CD14-positive monocyte (primary cell): ENCODE results near the gene CSNK1D. TPM values are rescaled to one million over a fixed set of nuclear protein-coding genes. Genes with fewer than 3 reads are reported as not detected.
A peak's percentile ranks its signal among the peaks of the same experiment; 100 is the strongest.

Source experiments
- DNase-seq, 3 donors: peaks; one replicate each; pipeline ENCODE4 v3.0.0-alpha.2; 2011 to 2022
- H2AFZ ChIP-seq: 2 replicates; pipeline ENCODE4 v1.6.0; 2012; ENCODE audit warnings: mild to moderate bottlenecking, low read depth, low read length, inconsistent platforms; ENCODE audit not compliant: insufficient read depth, poor library complexity, severe bottlenecking
- H3K27ac ChIP-seq, 2 donors: 1 replicate in 1 of 2; 2 replicates in 1 of 2; pipeline ENCODE4 v1.5.1; 2012 to 2013; ENCODE audit warnings: low read length in 2 of 2, control low read depth in 1 of 2, inconsistent platforms in 1 of 2, low read depth in 1 of 2, mild to moderate bottlenecking in 1 of 2
- H3K27me3 ChIP-seq, 2 donors: one replicate each; pipeline versions ENCODE4 v1.6.0 to v1.6.1; 2011 to 2013; ENCODE audit warnings: low read length in 2 of 2; ENCODE audit not compliant: control insufficient read depth in 2 of 2, insufficient read depth in 2 of 2
- H3K36me3 ChIP-seq, 2 donors: replicated peaks in 1 of 2; 1 replicate in 1 of 2; 2 replicates in 1 of 2; pipeline versions ENCODE4 v1.5.1 to v1.6.1; 2012 to 2013; ENCODE audit warnings: low read length in 2 of 2, control low read depth in 1 of 2, inconsistent platforms in 1 of 2, mild to moderate bottlenecking in 1 of 2; ENCODE audit not compliant: insufficient read depth in 2 of 2, control insufficient read depth in 1 of 2
- H3K4me1 ChIP-seq, 2 donors: 1 replicate in 1 of 2; 2 replicates in 1 of 2; pipeline versions ENCODE4 v1.5.1 to v1.6.1; 2012 to 2013; ENCODE audit warnings: low read length in 2 of 2, control low read depth in 1 of 2, inconsistent platforms in 1 of 2, mild to moderate bottlenecking in 1 of 2, moderate library complexity in 1 of 2; ENCODE audit not compliant: insufficient read depth in 2 of 2, control insufficient read depth in 1 of 2
- H3K4me2 ChIP-seq: replicated peaks from 2 replicates; pipeline ENCODE3; 2012; ENCODE audit warnings: low read length, moderate library complexity, mild to moderate bottlenecking; ENCODE audit not compliant: poor library complexity, severe bottlenecking; ENCODE audit errors: extremely low read depth
- H3K4me3 ChIP-seq, 3 experiments: fragments of 200-600 bp in 1 of 3; sonication (generic) in 1 of 3; replicated peaks in 1 of 3; 1 replicate in 2 of 3; 2 replicates in 1 of 3; pipeline ENCODE4 v1.5.1; 2011 to 2013; ENCODE audit warnings: low read length in 3 of 3, mild to moderate bottlenecking in 3 of 3, control low read depth in 2 of 3, low read depth in 2 of 3, inconsistent platforms in 1 of 3, moderate library complexity in 1 of 3
- H3K79me2 ChIP-seq: 2 replicates; pipeline ENCODE4 v1.6.0; 2012; ENCODE audit warnings: mild to moderate bottlenecking, control low read depth, inconsistent platforms, low read length, moderate library complexity; ENCODE audit not compliant: insufficient read depth
- H3K9ac ChIP-seq: 2 replicates; pipeline ENCODE4 v1.6.0; 2017; ENCODE audit warnings: low read length, mild to moderate bottlenecking; ENCODE audit not compliant: insufficient read depth, poor library complexity, severe bottlenecking
- H3K9me3 ChIP-seq, 2 donors: replicated peaks in 1 of 2; 1 replicate in 1 of 2; 2 replicates in 1 of 2; pipeline versions ENCODE4 v1.5.1 to v1.6.1; 2012 to 2013; ENCODE audit warnings: low read length in 2 of 2, control low read depth in 1 of 2; ENCODE audit not compliant: control insufficient read depth in 1 of 2, insufficient read depth in 1 of 2
- H4K20me1 ChIP-seq: 2 replicates; pipeline ENCODE4 v1.6.0; 2012; ENCODE audit warnings: mild to moderate bottlenecking, low read length, control low read depth, moderate library complexity; ENCODE audit not compliant: insufficient read depth
- H3K27ac Mint-ChIP-seq, 7 donors: one replicate each; pipeline ENCODE4 v1.8.0; 2020; ENCODE audit warnings: mild to moderate bottlenecking in 7 of 7, mixed read lengths in 7 of 7, moderate library complexity in 6 of 7, inconsistent platforms in 2 of 7
- H3K27me3 Mint-ChIP-seq, 3 donors: one replicate each; pipeline ENCODE4 v1.8.0; 2021 to 2022; ENCODE audit warnings: low read depth in 3 of 3, mild to moderate bottlenecking in 3 of 3, mixed read lengths in 3 of 3, moderate library complexity in 3 of 3, inconsistent platforms in 1 of 3
- H3K36me3 Mint-ChIP-seq, 2 donors: one replicate each; pipeline ENCODE4 v1.8.0; 2020; ENCODE audit warnings: mixed read lengths in 2 of 2, inconsistent platforms in 1 of 2, mild to moderate bottlenecking in 1 of 2
- H3K4me1 Mint-ChIP-seq: one replicate; pipeline ENCODE4 v1.8.0; 2020; ENCODE audit warnings: mild to moderate bottlenecking, mixed read lengths
- H3K4me3 Mint-ChIP-seq, 2 donors: one replicate each; pipeline ENCODE4 v1.8.0; 2020; ENCODE audit warnings: mild to moderate bottlenecking in 2 of 2, mixed read lengths in 2 of 2, moderate library complexity in 1 of 2
- H3K9me3 Mint-ChIP-seq, 7 donors: one replicate each; pipeline ENCODE4 v1.8.0; 2020 to 2022; ENCODE audit warnings: mixed read lengths in 7 of 7, mild to moderate bottlenecking in 6 of 7, moderate library complexity in 6 of 7, inconsistent platforms in 2 of 7
- CTCF ChIP-seq: fragments of 200-600 bp; IDR thresholded peaks from one replicate; pipeline ENCODE4 v1.8.0; 2022; ENCODE audit warnings: antibody characterized with exemption, mild to moderate bottlenecking
- WGBS: methylation state at CpG from one replicate; pipeline ENCODE4 v1.1.5; 2013; ENCODE audit warnings: missing lambda C conversion rate; ENCODE audit not compliant: insufficient coverage; 5-methylcytosine and 5-hydroxymethylcytosine counted together
- intact Hi-C, 2 donors: fragments of 100-400 bp; cut with micrococcal nuclease; formaldehyde crosslinking; loops; one replicate each; pipeline versions ENCODE4 v1.15.0 to v1.15.1; 2023
- polyA plus RNA-seq, 3 donors: library from polyadenylated mRNA; depleted of rRNA in 1 of 3; unstranded in 2 of 3; stranded (reverse) in 1 of 3; fragments of 300-500 nt in 2 of 3; fragments of >200 nt in 1 of 3; fragmentation: Illumina TruSeq in 2 of 3; gene quantifications; 1 replicate in 2 of 3; 2 replicates in 1 of 3; pipeline ENCODE4 v1.2.3, GENCODE V29; 2012 to 2021

The CSNK1D gene
- polyA plus RNA-seq, 3 donors = 47.0 to 299 (median 60.9) TPM

- Histone ChIP-seq H3K27ac (peak overlapping the region; percentile 63 to 74), H3K36me3 (peaks cover 56 to 67% of the 10 kb centered on the region in 2 donors), H3K4me1 (peaks cover 86 to 90% of the 10 kb centered on the region in 2 donors), H3K9me3 (no peaks in the 10 kb centered on the region), H3K4me2 (peak overlapping the region; percentile 70), H3K79me2 (peaks cover 88% of the 10 kb centered on the region), H4K20me1 (peaks cover 100% of the 10 kb centered on the region), H3K9ac (peak overlapping the region; percentile 43), H3K27me3 (no peaks in the 10 kb centered on the region), H3K4me3 (peak overlapping the region in 1 of 3 experiments; percentile 55), H2AFZ (no peak overlapping the region)
- Mint-ChIP-seq H3K27ac (peak overlapping the region in 5 of 7 donors; percentile 46 to 93 (median 82)), H3K4me1 (peaks cover 91% of the 10 kb centered on the region), H3K27me3 (peaks cover 0 to 1% (median 0%) of the 10 kb centered on the region in 3 donors), H3K36me3 (peaks cover 37 to 58% of the 10 kb centered on the region in 2 donors), H3K9me3 (no peaks in the 10 kb centered on the region), H3K4me3 (peak overlapping the region in 1 of 2 donors; percentile 42)
- intact Hi-C loops = loop anchor here (5.0 to 10.0 kb wide), 4 partner anchors 33 to 205 kb away; partner anchors contain the start of genes DCXR (in 1 of the 2) and RAC3 (in 1 of the 2)
- 88% methylated on average over 21 of the region's 22 CpGs for WGBS
- DNase-seq = no peak
- TF ChIP-seq CTCF = no peak
Measured at GRCh38 chr17:82239926-82240505, 33.5 kb downstream of the CSNK1D start.

GRCh38 chr17:82239401-82239925 is 34.0 kb downstream of the CSNK1D start:
- peaks cover 91 to 95% of the 10 kb centered on the region in 2 donors for H3K4me1 ChIP-seq
- peaks cover 88% of the 10 kb centered on the region for H3K79me2 ChIP-seq
- Mint-ChIP-seq H3K4me3 (peak overlapping the region in 1 of 2 donors; percentile 12), H3K4me1 (peaks cover 94% of the 10 kb centered on the region), H3K36me3 (peaks cover 31 to 58% of the 10 kb centered on the region in 2 donors), H3K27me3 (peaks cover 0 to 1% (median 0%) of the 10 kb centered on the region in 3 donors), H3K27ac (peak overlapping the region in 5 of 7 donors; percentile 41 to 93 (median 53)), H3K9me3 (no peaks in the 10 kb centered on the region)
- no peaks in the 10 kb centered on the region for H3K27me3 ChIP-seq
- no peak overlapping the region for H2AFZ ChIP-seq
- DNase-seq = peak in 1 of 3 donors; percentile 4
- H3K4me2 ChIP-seq = peak overlapping the region; percentile 70
- TF ChIP-seq CTCF = no peak
- WGBS = 59% methylated on average over 15 of the region's 17 CpGs
- no peaks in the 10 kb centered on the region for H3K9me3 ChIP-seq
- H4K20me1 ChIP-seq = peaks cover 100% of the 10 kb centered on the region
- intact Hi-C loops = loop anchor here (10.0 kb wide), 2 partner anchors 55 to 205 kb away; partner anchors contain the start of genes DCXR (in 1 of the 2) and RAC3 (in 1 of the 2)
- H3K4me3 ChIP-seq = peak overlapping the region in 1 of 3 experiments; percentile 55
- H3K9ac ChIP-seq = peak overlapping the region; percentile 43
- H3K27ac ChIP-seq = peak overlapping the region; percentile 31 to 39
- H3K36me3 ChIP-seq = peaks cover 51 to 67% of the 10 kb centered on the region in 2 donors
